HG02970 (cell line): ENCODE results near the gene ST3GAL3.

Experiments
- ATAC-seq: cut with Tn5 transposase; IDR thresholded peaks from one replicate; pipeline ENCODE4 v1.9.1; 2021; ENCODE audit warnings: mild to moderate bottlenecking, moderate library complexity, moderate number of reproducible peaks; ENCODE audit not compliant: unreplicated experiment, low FRiP score

Gene ST3GAL3

GRCh38 chr1:43902058-43902831, 194.9 kb downstream of the ST3GAL3 start:
- no peak for ATAC-seq

- no peak for ATAC-seq
Measured at GRCh38 chr1:43904660-43905551, 197.6 kb downstream of the ST3GAL3 start.

- ATAC-seq, result no peak
Measured at GRCh38 chr1:43908226-43908625, 200.9 kb downstream of the ST3GAL3 start.

GRCh38 chr1:43908858-43909257, 201.5 kb downstream of the ST3GAL3 start:
- ATAC-seq, result no peak

- ATAC-seq, result no peak
Measured at GRCh38 chr1:43910343-43910742, 203.0 kb downstream of the ST3GAL3 start.

- no peak for ATAC-seq
Measured at GRCh38 chr1:43912607-43913006, 205.3 kb downstream of the ST3GAL3 start.

GRCh38 chr1:43913051-43913501, 205.7 kb downstream of the ST3GAL3 start:
- ATAC-seq, result no peak

- ATAC-seq, result no peak
Measured at GRCh38 chr1:43913666-43914360, 206.5 kb downstream of the ST3GAL3 start.

- no peak for ATAC-seq
Measured at GRCh38 chr1:43914576-43915525, 207.5 kb downstream of the ST3GAL3 start.

GRCh38 chr1:43919906-43920305, 212.6 kb downstream of the ST3GAL3 start:
- ATAC-seq, result no peak

GRCh38 chr1:43921022-43921421, 213.7 kb downstream of the ST3GAL3 start:
- no peak for ATAC-seq

GRCh38 chr1:43924516-43924915, 217.2 kb downstream of the ST3GAL3 start:
- ATAC-seq, result no peak

- ATAC-seq, result no peak
Measured at GRCh38 chr1:43925846-43926245, 218.5 kb downstream of the ST3GAL3 start.

GRCh38 chr1:43930168-43930948, 223.0 kb downstream of the ST3GAL3 start:
- no peak for ATAC-seq

GRCh38 chr1:43930949-43931275, 223.6 kb downstream of the ST3GAL3 start:
- no peak for ATAC-seq

GRCh38 chr1:43931711-43932660, 224.7 kb downstream of the ST3GAL3 start:
- no peak for ATAC-seq

GRCh38 chr1:43932786-43933385, 225.6 kb downstream of the ST3GAL3 start:
- ATAC-seq, result no peak
